ENCODE data around the gene CDK2AP2. TPM values are rescaled to one million over a fixed set of nuclear protein-coding genes. Genes with fewer than 3 reads are reported as not detected.

CDK2AP2 gene
- total and polyA plus RNA-seq, 2 donors (not counting 3 experiments of a cell fraction or from before 2014, with no cell fraction given), result 81.2 to 143 TPM

DNA sequence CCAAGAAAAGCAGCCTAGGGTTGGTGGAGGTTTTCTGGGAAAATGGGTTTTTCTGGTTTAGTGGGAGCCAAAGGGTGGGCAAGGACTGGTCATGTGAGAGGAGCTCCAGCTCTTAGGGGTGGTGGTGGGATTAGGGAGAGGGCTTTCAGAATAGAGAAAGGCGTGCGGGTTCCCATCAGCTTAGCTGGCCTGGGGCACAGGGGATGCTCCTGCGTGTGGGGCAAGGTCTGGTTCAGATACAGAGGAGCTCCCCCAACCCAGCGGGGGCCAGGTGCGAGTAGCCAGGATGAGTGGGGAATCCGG, 39.6 kb downstream of the CDK2AP2 start:
- Histone ChIP-seq H3K36me3 (ENCODE audit: control insufficient read depth in 2 of 2, extremely low read depth in 1 of 2, insufficient read depth in 2 of 2, low read length in 2 of 2) (no peaks in the 10 kb centered on the region), H3K4me3 (replicated peaks in 1 of 3; ENCODE audit: insufficient read depth in 1 of 3, low read depth in 1 of 3, low read length in 3 of 3) (peak overlapping the region; percentile 64 to 79 (median 73)), H3K27ac (ENCODE audit: insufficient read depth, low read depth, low read length) (no peak overlapping the region), H3K4me2 (ENCODE audit: insufficient read depth, low read length) (peak overlapping the region; percentile 52), H3K79me2 (ENCODE audit: control insufficient read depth, insufficient read depth, low read length) (no peaks in the 10 kb centered on the region), H3K4me1 (ENCODE audit: control insufficient read depth, extremely low read depth, insufficient read depth, low read length) (peaks cover 19% of the 10 kb centered on the region), H4K20me1 (replicated peaks; ENCODE audit: control insufficient read depth, extremely low read depth, insufficient read depth, low read length) (no peaks in the 10 kb centered on the region), H2AFZ (ENCODE audit: low read depth, low read length) (no peak overlapping the region), H3K27me3 (ENCODE audit: control insufficient read depth in 2 of 2, insufficient read depth in 2 of 2, low read length in 2 of 2) (no peaks in the 10 kb centered on the region), H3K9ac (replicated peaks; ENCODE audit: extremely low read depth, insufficient read depth, low read length) (peak overlapping the region; percentile 54), H3K9me3 (replicated peaks; ENCODE audit: control insufficient read depth, insufficient read depth, low read length) (no peaks in the 10 kb centered on the region), H3K9me1 (replicated peaks; ENCODE audit: control insufficient read depth, extremely low read depth, insufficient read depth, low read length) (no peaks in the 10 kb centered on the region)
- FAIRE-seq (no peak), DNase-seq (ENCODE audit: low read depth, low spot score) (no peak)
- CTCF ChIA-PET, result interaction anchor here (0.8 to 2.6 kb wide), 7 partner anchors 8 to 123 kb away, joined by 3 to 26 read pairs (median 4); partner anchors contain the start of genes AIP, GPR152 and PPP1CA
- intact Hi-C loops (cut with micrococcal nuclease) (loop anchor here (2.0 to 5.0 kb wide), 3 partner anchors 40 to 116 kb away; partner anchors contain the start of genes POLD4 and RPS6KB2), dilution Hi-C loops (cut with MboI; ENCODE audit: extremely low pct_ligation_motif_present, low sequenced_read_pairs) (no loop called here)
- POLR2A ChIA-PET, result interaction anchor here (0.6 kb wide), 1 partner anchor 112 kb away, joined by 7 read pairs; no protein-coding TSS in a partner anchor
- TF ChIP-seq FOS (IDR thresholded peaks at IDR 0.05; ENCODE audit: borderline replicate concordance, insufficient read depth, low read length) (no peak), POLR2A (IDR thresholded peaks at IDR 0.05; ENCODE audit: low read depth, low read length) (no peak), MAX (IDR thresholded peaks at IDR 0.05; ENCODE audit: insufficient read depth, insufficient read length) (no peak), MYC (IDR thresholded peaks at IDR 0.05; ENCODE audit: low read depth, low read length) (no peak), GATA2 (IDR thresholded peaks at IDR 0.05; ENCODE audit: insufficient read depth, insufficient read length, low read depth, low read length) (no peak), EZH2 (IDR thresholded peaks at IDR 0.05; ENCODE audit: borderline replicate concordance, low read depth, low read length, severe bottlenecking) (no peak), POLR2AphosphoS5 (IDR thresholded peaks at IDR 0.05; ENCODE audit: insufficient read depth, low read depth, low read length) (no peak), JUN (IDR thresholded peaks at IDR 0.05; ENCODE audit: borderline replicate concordance, insufficient read depth, insufficient read length, low read depth) (no peak)
- TF ChIP-seq, protein P1, sequence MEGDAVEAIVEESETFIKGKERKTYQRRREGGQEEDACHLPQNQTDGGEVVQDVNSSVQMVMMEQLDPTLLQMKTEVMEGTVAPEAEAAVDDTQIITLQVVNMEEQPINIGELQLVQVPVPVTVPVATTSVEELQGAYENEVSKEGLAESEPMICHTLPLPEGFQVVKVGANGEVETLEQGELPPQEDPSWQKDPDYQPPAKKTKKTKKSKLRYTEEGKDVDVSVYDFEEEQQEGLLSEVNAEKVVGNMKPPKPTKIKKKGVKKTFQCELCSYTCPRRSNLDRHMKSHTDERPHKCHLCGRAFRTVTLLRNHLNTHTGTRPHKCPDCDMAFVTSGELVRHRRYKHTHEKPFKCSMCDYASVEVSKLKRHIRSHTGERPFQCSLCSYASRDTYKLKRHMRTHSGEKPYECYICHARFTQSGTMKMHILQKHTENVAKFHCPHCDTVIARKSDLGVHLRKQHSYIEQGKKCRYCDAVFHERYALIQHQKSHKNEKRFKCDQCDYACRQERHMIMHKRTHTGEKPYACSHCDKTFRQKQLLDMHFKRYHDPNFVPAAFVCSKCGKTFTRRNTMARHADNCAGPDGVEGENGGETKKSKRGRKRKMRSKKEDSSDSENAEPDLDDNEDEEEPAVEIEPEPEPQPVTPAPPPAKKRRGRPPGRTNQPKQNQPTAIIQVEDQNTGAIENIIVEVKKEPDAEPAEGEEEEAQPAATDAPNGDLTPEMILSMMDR (IDR thresholded peaks at IDR 0.05; ENCODE audit: extremely low read depth in 1 of 2, insufficient read depth in 1 of 2, low read depth in 1 of 2, low read length in 2 of 2), result no peak
- TSS peak; percentile 23 for BruUV-seq (replicated peaks)

Measured in endothelial cell of umbilical vein (primary cell).